GM23248 (cell line): ENCODE measurements around the gene HOXA5. TPM values are rescaled to one million over a fixed set of nuclear protein-coding genes. Genes with fewer than 3 reads are reported as not detected.

Experiments used
- DNase-seq: peaks from one replicate; pipeline ENCODE4 v3.0.0-alpha.2; 2015
- H2AFZ ChIP-seq: fragments of 200-600 bp; sonication (generic); 2 replicates; pipeline ENCODE4 v1.6.1; 2016; ENCODE audit warnings: antibody characterized with exemption
- H3F3A ChIP-seq: fragments of 200-600 bp; sonication (generic); 2 replicates; pipeline ENCODE4 v1.6.1; 2016; ENCODE audit warnings: mild to moderate bottlenecking, antibody characterized with exemption, mixed run types; ENCODE audit not compliant: insufficient read depth
- H3K27ac ChIP-seq: fragments of 200-600 bp; sonication (generic); 2 replicates; pipeline ENCODE4 v1.5.1; 2016; ENCODE audit warnings: mild to moderate bottlenecking
- H3K27me3 ChIP-seq: fragments of 200-600 bp; sonication (generic); replicated peaks from 2 replicates; pipeline ENCODE4 v1.6.1; 2016; ENCODE audit warnings: mild to moderate bottlenecking; ENCODE audit not compliant: insufficient read depth
- H3K36me3 ChIP-seq: fragments of 200-600 bp; sonication (generic); 2 replicates; pipeline ENCODE4 v1.6.1; 2016; ENCODE audit warnings: low read depth, mild to moderate bottlenecking
- H3K4me1 ChIP-seq: fragments of 200-600 bp; sonication (generic); 2 replicates; pipeline ENCODE4 v1.6.1; 2016; ENCODE audit warnings: mild to moderate bottlenecking; ENCODE audit not compliant: insufficient read depth
- H3K4me2 ChIP-seq: fragments of 200-600 bp; sonication (generic); one replicate; pipeline ENCODE4 v1.6.1; 2016; ENCODE audit warnings: mild to moderate bottlenecking; ENCODE audit not compliant: unreplicated experiment
- H3K4me3 ChIP-seq: fragments of 200-600 bp; sonication (generic); 2 replicates; pipeline ENCODE4 v1.5.1; 2016; ENCODE audit warnings: mild to moderate bottlenecking
- H3K79me2 ChIP-seq: fragments of 200-600 bp; sonication (generic); 2 replicates; pipeline ENCODE4 v1.6.1; 2016; ENCODE audit warnings: mild to moderate bottlenecking; ENCODE audit not compliant: insufficient read depth
- H3K9ac ChIP-seq: fragments of 200-600 bp; sonication (generic); 2 replicates; pipeline ENCODE4 v1.6.1; 2016; ENCODE audit warnings: mild to moderate bottlenecking
- H3K9me2 ChIP-seq: fragments of 200-600 bp; sonication (generic); 2 replicates; pipeline ENCODE4 v1.6.1; 2016; ENCODE audit warnings: mixed run types, mild to moderate bottlenecking, moderate library complexity; ENCODE audit not compliant: insufficient read depth
- H3K9me3 ChIP-seq: fragments of 200-600 bp; sonication (generic); one replicate; pipeline ENCODE4 v1.6.1; 2017; ENCODE audit warnings: low read depth
- H4K20me1 ChIP-seq: fragments of 200-600 bp; sonication (generic); 2 replicates; pipeline ENCODE4 v1.6.0; 2016; ENCODE audit not compliant: insufficient read depth
- EZH2 ChIP-seq: fragments of 200-600 bp; sonication (generic); IDR thresholded peaks from 2 replicates; pipeline ENCODE4 v1.6.1; 2018; ENCODE audit warnings: antibody characterized with exemption, mild to moderate bottlenecking; ENCODE audit not compliant: insufficient read depth, poor library complexity, severe bottlenecking
- EZH2phosphoT487 ChIP-seq: fragments of 200-600 bp; sonication (generic); IDR thresholded peaks from 2 replicates; pipeline ENCODE4 v1.6.1; 2018; ENCODE audit warnings: antibody characterized with exemption, moderate library complexity, mild to moderate bottlenecking, low read depth; ENCODE audit not compliant: insufficient read depth
- WGBS, 2 experiments: methylation state at CpG; one replicate each; pipeline ENCODE4 v1.1.6; 2015 to 2017; ENCODE audit warnings: low lambda C conversion rate in 2 of 2, low coverage in 1 of 2; ENCODE audit errors: missing lambda C conversion rate in 2 of 2; 5-methylcytosine and 5-hydroxymethylcytosine counted together
- in situ Hi-C: fragments of 300-500 bp; cut with MboI; formaldehyde crosslinking; loops from 2 replicates; pipeline ENCODE4 v1.15.0; 2020
- polyA plus RNA-seq: library from polyadenylated mRNA; unstranded; fragments of >200 nt; fragmentation: Nextera tagmentation; extraction: Ambion mirVana; gene quantifications from 2 replicates; pipeline ENCODE4 v1.2.1, GENCODE V29; 2016
- total RNA-seq: library from RNA; depleted of rRNA; stranded (reverse); fragments of >200 nt; shearing (Covaris generic); gene quantifications from 2 replicates; pipeline ENCODE4 v1.2.3, GENCODE V29; 2014

HOXA5 gene
- total and polyA plus RNA-seq, 2 experiments from 2014 or later: 1.9 to 4.0 TPM

DNA sequence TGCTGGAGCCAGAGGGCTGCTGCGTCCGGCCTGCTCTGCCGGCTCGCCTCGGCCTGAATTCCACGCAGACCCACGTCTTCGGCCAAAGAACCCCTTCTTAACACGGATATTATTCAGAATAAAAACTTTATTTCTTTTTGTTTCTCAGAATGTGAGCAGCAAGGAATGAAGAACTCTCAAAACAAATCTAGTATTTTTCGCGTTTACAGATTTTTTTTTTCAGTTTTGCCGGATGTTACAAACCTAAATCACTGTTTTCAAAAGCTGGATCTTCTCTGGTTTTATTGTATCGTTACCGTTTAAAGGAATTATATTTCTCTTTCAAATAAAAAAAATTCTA is 36.6 kb downstream of the HOXA5 start:
- H3F3A ChIP-seq: peaks cover 11% of the 10 kb centered on the region; the same call in 1 of the 2 replicates
- H3K4me1 ChIP-seq: peaks cover 7% of the 10 kb centered on the region; the same call in 1 of the 2 replicates
- H3K27ac ChIP-seq: no peak overlapping the region
- H3K9ac ChIP-seq: no peak overlapping the region
- no peaks in the 10 kb centered on the region for H3K27me3 ChIP-seq
- H3K9me2 ChIP-seq: no peaks in the 10 kb centered on the region
- no peak overlapping the region for H3K4me2 ChIP-seq
- 0 out of 2 replicates have a peak, but pooled peaks cover under 1% of the 10 kb centered on the region for H3K79me2 ChIP-seq
- WGBS, 2 experiments: 96 to 99% methylated on average over 14 of the region's 14 CpGs
- H3K9me3 ChIP-seq: no peaks in the 10 kb centered on the region
- H3K4me3 ChIP-seq: no peak overlapping the region
- H3K36me3 ChIP-seq: peaks cover 6% of the 10 kb centered on the region; the same call in 1 of the 2 replicates
- no peaks in the 10 kb centered on the region for H4K20me1 ChIP-seq
- TF ChIP-seq EZH2: no peak
- no peak for TF ChIP-seq EZH2phosphoT487
- in situ Hi-C loops: loop anchor here (10.0 kb wide), 1 partner anchor 252 kb away; no protein-coding TSS in a partner anchor
- no peak overlapping the region for H2AFZ ChIP-seq
- DNase-seq: no peak

- Histone ChIP-seq H3K36me3 (peaks cover 6% of the 10 kb centered on the region), H3K9me3 (no peaks in the 10 kb centered on the region), H4K20me1 (no peaks in the 10 kb centered on the region), H3K27me3 (no peaks in the 10 kb centered on the region), H3K9me2 (no peaks in the 10 kb centered on the region), H3K79me2 (peaks cover 5% of the 10 kb centered on the region), H3K4me1 (peaks cover 5% of the 10 kb centered on the region; the same call in 1 of the 2 replicates), H3K9ac (no peak overlapping the region), H3K27ac (no peak overlapping the region), H3F3A (0 out of 2 replicates have a peak, but pooled peaks cover 7% of the 10 kb centered on the region), H3K4me3 (no peak overlapping the region), H3K4me2 (no peak overlapping the region), H2AFZ (no peak overlapping the region)
- in situ Hi-C loops: loop anchor here (10.0 kb wide), 1 partner anchor 252 kb away; no protein-coding TSS in a partner anchor
- 88 to 91% methylated on average over 39 to 44 of the region's 44 CpGs for whole genome bisulfite sequencing, 2 experiments
- no peak for DNase-seq
- TF ChIP-seq EZH2phosphoT487 (no peak), EZH2 (no peak)
Measured at GRCh38 chr7:27106181-27106900, 37.1 kb downstream of the HOXA5 start.

DNA sequence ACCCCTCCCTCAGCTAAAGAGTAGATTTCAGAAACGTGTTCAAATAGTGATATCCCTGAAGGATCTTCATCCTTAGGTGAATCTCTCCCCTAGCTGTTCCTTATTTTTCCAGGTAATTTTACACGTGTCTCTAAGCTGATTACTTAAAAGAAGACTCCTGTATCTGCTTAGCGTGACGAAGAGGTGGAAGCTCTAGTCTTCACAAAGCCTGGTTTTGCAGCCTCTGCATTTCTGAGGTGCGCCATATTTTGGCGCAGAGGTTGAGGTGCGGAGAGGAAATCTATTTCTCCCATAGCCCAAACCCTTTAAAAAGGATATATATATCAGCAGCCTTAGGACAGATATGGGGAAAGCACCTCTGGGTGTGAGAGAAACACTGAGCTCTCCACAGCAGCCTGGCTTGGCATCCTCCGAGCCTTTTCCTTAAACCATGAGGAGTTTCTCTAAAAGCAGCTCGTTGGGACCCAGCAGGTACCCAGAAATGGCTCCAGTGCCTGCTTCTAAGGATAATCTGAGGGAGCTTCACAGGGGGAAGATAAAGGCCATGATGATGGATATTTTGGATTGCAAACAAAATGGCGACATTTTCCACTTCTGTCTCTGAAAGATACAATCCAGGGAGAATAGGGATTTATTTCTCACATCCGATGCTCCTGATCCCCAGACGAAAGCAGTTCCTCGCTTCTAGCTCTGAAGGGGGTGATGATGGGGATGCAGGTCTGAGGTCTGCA is 38.0 kb downstream of the HOXA5 start:
- Histone ChIP-seq H3K79me2 (peaks cover 13% of the 10 kb centered on the region), H3K27ac (no peak overlapping the region)

GRCh38 chr7:27104341-27105058 is 39.0 kb downstream of the HOXA5 start:
- no peak overlapping the region for H3K27ac ChIP-seq
- peaks cover 16% of the 10 kb centered on the region; the same call in 1 of the 2 replicates for H3F3A ChIP-seq
- no peaks in the 10 kb centered on the region for H4K20me1 ChIP-seq
- 0 out of 2 replicates have a peak, but pooled peaks cover 2% of the 10 kb centered on the region for H3K4me1 ChIP-seq
- H3K79me2 ChIP-seq: peaks cover 22% of the 10 kb centered on the region
- no peak for TF ChIP-seq EZH2phosphoT487
- no peak for TF ChIP-seq EZH2
- H3K9me3 ChIP-seq: no peaks in the 10 kb centered on the region
- H3K36me3 ChIP-seq: peaks cover 18% of the 10 kb centered on the region
- H3K4me3 ChIP-seq: no peak overlapping the region
- H3K9me2 ChIP-seq: no peaks in the 10 kb centered on the region
- no peaks in the 10 kb centered on the region for H3K27me3 ChIP-seq
- WGBS, 2 experiments: 85 to 86% methylated on average over 13 of the region's 13 CpGs
- DNase-seq: no peak
- in situ Hi-C loops: loop anchor here (10.0 kb wide), 1 partner anchor 250 kb away; no protein-coding TSS in a partner anchor
- no peak overlapping the region for H3K9ac ChIP-seq
- no peak overlapping the region for H3K4me2 ChIP-seq
- H2AFZ ChIP-seq: no peak overlapping the region

More for the DNA sequence above, 38.0 kb downstream of the HOXA5 start:
- no peaks in the 10 kb centered on the region for H3K9me2 ChIP-seq
- H3K4me1 ChIP-seq: no peaks in the 10 kb centered on the region
- H3K4me2 ChIP-seq: no peak overlapping the region
- no peaks in the 10 kb centered on the region for H3K9me3 ChIP-seq
- no peak for TF ChIP-seq EZH2
- no peak for TF ChIP-seq EZH2phosphoT487
- no peaks in the 10 kb centered on the region for H4K20me1 ChIP-seq
- no peak for DNase-seq
- WGBS, 2 experiments: 97% methylated on average over 13 of the region's 13 CpGs
- 0 out of 2 replicates have a peak, but pooled peaks cover 8% of the 10 kb centered on the region for H3F3A ChIP-seq
- in situ Hi-C loops: loop anchor here (10.0 kb wide), 1 partner anchor 251 kb away; no protein-coding TSS in a partner anchor
- no peak overlapping the region for H2AFZ ChIP-seq
- no peak overlapping the region for H3K4me3 ChIP-seq
- peaks cover 9% of the 10 kb centered on the region for H3K36me3 ChIP-seq
- no peaks in the 10 kb centered on the region for H3K27me3 ChIP-seq
- no peak overlapping the region for H3K9ac ChIP-seq
